T-helper 9 cell (primary cell): ENCODE data around the gene C1S.
"Not testable (repeated sequence)": the region's sequence is repeated elsewhere in the genome, so short reads cannot be mapped to it uniquely, and the experiment has no call there.

Source experiments
- DNase-seq: peaks from one replicate; pipeline ENCODE4 v3.0.0-alpha.2; 2020

The C1S gene

DNA sequence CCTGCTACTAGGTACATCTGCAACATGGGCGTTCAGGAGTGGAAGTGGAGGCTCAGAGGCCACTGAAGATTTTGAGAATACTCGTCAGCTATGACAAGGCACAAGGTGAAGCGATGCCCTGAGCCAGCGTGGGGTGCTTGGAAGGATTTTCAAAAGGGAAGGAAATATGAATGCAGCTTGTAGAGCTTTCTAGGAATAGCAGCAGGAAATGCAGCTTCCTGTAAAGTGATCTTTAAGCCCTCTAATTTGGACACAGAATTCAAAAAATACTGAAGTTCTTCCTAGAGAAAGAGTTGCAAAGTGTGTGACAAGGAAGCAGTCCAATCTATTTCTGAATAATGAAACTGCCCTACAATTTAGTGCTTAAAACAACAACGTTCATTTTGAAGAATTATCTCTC is 13.2 kb upstream of the C1S start:
- no peak for DNase-seq

GRCh38 chr12:7049445-7049951 is 11.0 kb upstream of the C1S start:
- not testable (repeated sequence) for DNase-seq

DNA sequence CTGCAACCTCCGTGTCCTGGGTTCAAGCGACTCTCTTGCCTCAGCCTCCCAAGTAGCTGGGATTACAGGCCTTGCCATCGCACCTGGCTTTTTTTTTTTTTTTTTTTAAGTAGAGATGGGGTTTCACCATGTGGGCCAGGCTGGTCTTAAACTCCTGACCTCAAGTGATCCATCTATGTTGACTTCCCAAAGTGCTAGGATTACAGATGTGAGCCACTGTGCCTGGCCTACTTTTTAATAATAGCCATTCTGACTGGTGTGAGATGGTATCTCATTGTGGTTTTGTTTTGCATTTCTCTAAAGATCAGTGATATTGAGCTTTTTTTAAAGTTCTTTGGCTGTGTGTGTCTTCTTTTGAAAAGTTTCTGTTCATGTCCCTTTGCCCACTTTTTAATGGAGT is 10.5 kb upstream of the C1S start:
- DNase-seq, result not testable (repeated sequence)

DNA sequence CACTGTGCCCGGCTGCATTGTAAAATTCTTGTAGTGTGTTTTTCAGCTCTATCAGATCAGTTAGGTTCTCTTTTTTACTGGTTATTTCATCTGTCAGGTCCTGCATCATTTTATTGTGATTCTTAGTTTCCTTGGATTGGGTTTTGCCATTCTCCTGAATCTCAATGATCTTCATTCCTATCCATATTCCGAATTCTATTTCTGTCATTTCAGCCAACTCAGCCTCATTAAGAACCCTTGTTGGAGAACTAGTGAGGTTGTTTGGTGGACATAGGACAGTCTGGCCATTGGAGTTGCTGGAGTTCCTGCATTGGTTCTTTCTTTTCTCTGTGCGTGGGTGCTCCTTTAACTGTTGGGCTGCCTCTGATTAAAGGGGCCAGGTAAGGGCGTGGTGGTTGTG is 5.6 kb upstream of the C1S start:
- no peak for DNase-seq

- DNase-seq, result not testable (repeated sequence)
Measured at GRCh38 chr12:7055736-7056135, 4.8 kb upstream of the C1S start.

- no peak for DNase-seq
Measured at GRCh38 chr12:7058163-7058845, 2.2 kb upstream of the C1S start.

DNA sequence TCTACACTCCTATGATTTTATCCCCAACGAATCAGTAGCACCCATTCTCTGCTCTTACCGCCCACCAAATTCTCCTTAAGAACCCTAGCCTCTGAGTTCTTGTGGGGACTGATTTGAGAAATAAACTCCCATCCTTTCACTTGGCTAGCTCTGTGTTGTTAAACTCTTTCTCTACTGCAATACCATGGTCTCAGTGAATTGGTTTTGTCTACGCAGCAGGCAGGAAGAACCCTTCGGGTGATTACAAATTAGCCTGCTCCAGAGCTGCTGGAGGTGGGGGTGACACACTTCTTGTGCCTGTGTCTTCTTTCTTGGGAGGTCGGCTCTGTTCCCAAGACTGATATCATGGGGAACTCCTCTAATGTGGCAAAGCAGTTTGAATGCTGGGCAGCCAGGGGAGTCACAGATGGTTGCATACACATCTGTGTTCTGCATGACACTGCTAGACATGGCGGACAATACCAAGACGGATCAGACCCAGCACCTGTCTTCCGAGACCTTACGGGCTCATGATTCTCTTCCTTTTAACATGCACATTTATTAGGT is 1.6 kb upstream of the C1S start:
- no peak for DNase-seq

- no peak for DNase-seq
Measured at GRCh38 chr12:7059780-7060179, 738 bp upstream of the C1S start.

- no peak for DNase-seq
Measured at GRCh38 chr12:7061138-7061537, 620 bp downstream of the C1S start.

GRCh38 chr12:7061596-7061995 is 1.1 kb downstream of the C1S start:
- DNase-seq, result no peak

- DNase-seq, result no peak
Measured at GRCh38 chr12:7064516-7064915, 4.0 kb downstream of the C1S start.

GRCh38 chr12:7065073-7065623 is 4.6 kb downstream of the C1S start:
- no peak for DNase-seq

- DNase-seq, result no peak
Measured at GRCh38 chr12:7066596-7066995, 6.1 kb downstream of the C1S start.

GRCh38 chr12:7067096-7067495 is 6.6 kb downstream of the C1S start:
- no peak for DNase-seq

DNA sequence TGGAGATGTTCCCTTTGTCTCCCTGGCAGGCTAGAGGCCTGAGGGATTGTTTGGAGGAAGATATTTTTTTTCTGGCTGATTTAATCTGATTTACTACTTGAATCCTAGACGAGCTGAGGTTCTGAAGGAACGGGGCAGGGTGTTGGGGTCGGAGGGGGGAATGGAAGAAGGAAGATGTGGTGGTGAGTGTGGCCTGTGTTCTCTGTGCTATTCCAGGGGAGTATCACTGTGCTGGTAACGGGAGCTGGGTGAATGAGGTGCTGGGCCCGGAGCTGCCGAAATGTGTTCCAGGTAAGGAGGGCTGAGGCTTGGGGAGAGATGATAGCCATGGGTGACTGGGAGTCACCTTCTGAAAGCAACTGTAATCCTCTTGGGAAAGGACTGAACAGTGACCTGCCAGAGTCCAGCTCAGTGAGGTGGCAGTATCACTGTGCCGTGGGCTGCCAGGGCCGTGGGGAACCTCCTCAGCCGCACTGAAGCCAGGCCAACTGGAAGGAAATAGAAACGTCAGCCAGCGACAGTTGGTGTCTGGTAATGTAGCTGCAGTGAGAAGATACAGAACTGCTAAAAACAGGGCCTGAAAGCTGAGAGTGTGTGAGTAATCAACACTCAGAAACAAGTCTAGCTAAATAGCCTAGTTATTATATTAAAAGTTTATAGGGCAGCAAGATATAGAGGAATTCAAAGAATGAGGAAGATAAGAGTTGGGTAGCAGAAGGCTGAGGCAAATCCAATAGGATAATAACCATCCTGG is 7.9 kb downstream of the C1S start:
- no peak for DNase-seq

GRCh38 chr12:7068994-7069346 is 8.5 kb downstream of the C1S start:
- no peak for DNase-seq

DNA sequence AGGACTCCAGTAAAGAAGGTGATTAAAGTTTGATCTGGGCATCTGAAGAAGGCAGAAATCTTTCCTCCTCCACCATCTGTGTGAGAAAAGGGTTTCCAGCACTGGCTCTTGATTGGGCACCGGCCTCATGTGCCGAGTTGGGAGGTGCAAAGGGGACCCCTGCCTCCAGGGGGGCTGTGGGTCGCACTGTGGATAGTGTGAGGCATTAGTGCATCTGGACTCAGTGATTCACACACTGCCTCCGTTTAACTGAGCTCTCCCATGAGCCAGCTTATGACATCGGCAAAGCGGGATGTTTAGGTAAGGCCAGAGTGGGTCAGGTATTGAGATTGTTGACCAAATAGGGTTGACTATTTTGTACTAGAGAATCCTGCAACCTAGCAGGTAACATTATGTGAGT is 8.9 kb downstream of the C1S start:
- no peak for DNase-seq

DNA sequence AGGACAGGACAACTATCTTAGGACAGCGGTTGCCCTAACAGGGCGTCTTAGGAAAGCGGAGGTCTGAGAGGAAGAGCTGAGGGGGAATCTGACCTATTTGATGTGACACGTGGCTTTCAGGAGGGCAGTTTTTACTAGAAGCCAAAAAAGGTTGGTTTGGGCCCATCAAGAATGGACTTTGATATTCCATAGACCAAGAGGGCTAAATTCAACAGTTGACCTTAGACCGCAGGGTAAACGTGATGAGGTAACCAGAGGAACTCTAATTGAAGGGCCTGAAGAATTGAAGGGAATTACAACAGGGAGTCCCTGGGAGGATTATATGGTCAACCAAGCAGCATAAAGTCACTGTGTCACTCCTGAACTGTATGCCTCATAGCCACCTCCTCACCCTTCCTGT is 11.5 kb downstream of the C1S start:
- DNase-seq, result no peak

DNA sequence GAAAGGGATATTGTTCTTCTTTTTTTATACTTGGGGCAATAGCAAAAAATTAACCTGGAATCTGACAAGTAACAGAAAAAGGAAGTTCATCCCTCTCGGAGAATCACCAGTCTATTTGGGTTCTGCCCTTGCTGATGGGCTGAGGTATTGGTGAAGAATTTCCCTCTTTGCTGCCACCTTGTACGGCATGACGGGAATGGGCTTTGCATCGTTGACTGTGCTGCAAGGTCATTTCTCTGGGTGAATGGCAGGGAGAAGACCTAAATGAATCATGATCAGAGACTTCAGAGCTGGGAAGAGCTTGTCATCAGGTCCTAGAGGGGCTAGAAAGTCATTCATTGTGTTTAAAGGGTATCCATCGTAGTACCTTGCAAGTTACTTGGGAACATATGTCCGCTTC is 12.0 kb downstream of the C1S start:
- DNase-seq, result no peak

DNA sequence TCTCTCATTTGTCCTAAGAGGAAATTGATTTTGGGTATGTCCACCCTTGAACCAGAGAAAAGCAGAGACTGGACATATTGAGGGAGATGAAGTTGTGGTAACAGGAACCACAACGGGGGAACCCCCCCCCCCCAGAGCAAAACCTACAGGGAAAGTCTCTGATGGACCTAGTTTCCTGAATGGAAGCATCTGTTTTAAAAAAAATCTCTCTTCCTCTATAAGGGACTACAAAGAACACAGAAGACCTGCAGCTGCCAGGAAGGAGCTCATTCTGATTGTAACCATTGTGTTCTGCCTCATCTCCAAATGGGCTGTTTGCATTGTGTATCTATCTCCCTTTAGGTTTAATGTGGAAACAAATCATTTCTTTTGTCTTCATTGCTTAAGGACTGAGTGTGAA is 13.4 kb downstream of the C1S start:
- no peak for DNase-seq

DNA sequence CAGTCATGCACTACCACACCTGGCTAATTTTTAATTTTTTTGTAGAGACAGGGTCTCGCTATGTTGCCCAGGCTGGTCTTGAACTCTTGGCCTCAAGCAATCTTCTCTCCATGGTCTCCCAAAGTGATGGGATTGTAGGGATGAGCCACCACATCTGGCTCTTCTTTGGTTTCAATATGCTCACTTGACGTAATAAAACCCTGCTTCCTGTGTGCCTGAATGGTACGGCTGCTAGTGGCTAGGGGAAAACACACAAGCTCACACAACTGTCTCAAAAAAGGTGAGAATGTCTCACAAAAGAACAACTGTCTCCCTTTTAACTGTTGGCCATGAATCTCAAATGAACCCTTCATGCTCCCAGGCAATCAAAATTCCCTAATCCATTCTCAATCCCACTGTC is 15.0 kb downstream of the C1S start:
- no peak for DNase-seq

DNA sequence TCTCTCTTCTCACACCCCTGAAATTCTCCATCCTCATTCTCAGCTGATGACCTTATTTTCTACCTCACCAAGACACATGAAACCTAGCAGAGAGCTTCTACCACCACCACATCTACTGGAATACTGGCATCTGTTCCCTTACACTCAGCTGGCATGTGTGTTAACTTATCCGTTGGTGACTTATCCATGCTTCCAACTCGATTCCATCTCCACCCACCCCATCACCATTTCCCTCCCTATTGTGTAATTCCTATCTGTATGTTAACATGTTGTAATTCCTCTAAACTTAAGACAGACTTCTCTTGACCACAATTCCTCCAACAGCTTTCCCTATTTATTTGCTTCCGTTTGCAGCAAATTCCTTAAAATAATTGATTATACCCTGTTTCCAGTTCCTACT is 15.4 kb downstream of the C1S start:
- DNase-seq, result no peak

GRCh38 chr12:7076493-7076892 is 16.0 kb downstream of the C1S start:
- DNase-seq, result no peak

DNA sequence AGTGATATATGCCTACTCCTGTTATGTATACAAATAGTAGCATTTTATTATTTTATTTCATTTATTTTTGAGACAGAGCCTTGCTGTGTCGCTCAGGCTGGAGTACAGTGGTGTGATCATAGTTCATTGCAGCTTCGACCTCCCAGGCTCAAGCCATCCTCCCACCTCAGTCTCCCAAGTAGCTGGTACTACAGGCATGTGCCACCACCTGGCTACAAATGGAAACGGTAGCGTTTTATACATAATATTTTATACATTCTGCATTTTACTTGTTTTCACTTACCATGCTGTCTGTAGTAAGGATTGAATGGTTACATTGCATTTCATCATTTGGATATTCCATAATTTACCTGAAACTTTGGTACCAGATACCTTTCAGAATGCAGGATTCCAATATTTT is 17.6 kb downstream of the C1S start:
- no peak for DNase-seq
